Prostate gland (tissue), 2 donors: ENCODE measurements around the gene PCSK1. TPM values are rescaled to one million over a fixed set of nuclear protein-coding genes. Genes with fewer than 3 reads are reported as not detected.
A peak's percentile ranks its signal among the peaks of the same experiment; 100 is the strongest.

Experiments used
- DNase-seq: peaks from one replicate; pipeline ENCODE4 v3.0.0-alpha.2; 2019; ENCODE audit warnings: low spot score
- H3K27ac ChIP-seq, 2 donors: fragments of 200-600 bp; sonication (generic); 2 replicates each; pipeline ENCODE4 v1.5.1; 2017 to 2019
- H3K27me3 ChIP-seq: fragments of 200-600 bp; sonication (generic); replicated peaks from 2 replicates; pipeline ENCODE4 v1.5.1; 2019; ENCODE audit not compliant: insufficient read depth
- H3K36me3 ChIP-seq, 2 donors: fragments of 200-600 bp; sonication (generic); 1 replicate in 1 of 2; 2 replicates in 1 of 2; pipeline versions ENCODE4 v1.5.1 to v1.8.1; 2017 to 2019
- H3K4me1 ChIP-seq: fragments of 200-600 bp; sonication (generic); replicated peaks from 2 replicates; pipeline ENCODE4 v1.5.1; 2019
- H3K4me3 ChIP-seq, 2 donors: fragments of 200-600 bp; sonication (generic); 2 replicates each; pipeline ENCODE4 v1.5.1; 2017 to 2019
- H3K9me3 ChIP-seq: fragments of 200-600 bp; sonication (generic); 2 replicates; pipeline ENCODE4 v1.5.1; 2017
- CTCF ChIP-seq, 4 experiments: fragments of 200-600 bp in 2 of 4; fragments of 450-650 bp in 2 of 4; sonication (generic) in 2 of 4; IDR thresholded peaks; 1 replicate in 3 of 4; 2 replicates in 1 of 4; pipeline ENCODE4 v1.5.1; 2016 to 2019; ENCODE audit warnings: antibody characterized with exemption in 4 of 4, mild to moderate bottlenecking in 2 of 4, moderate library complexity in 2 of 4
- POLR2A ChIP-seq: fragments of 450-650 bp; IDR thresholded peaks from one replicate; pipeline ENCODE4 v1.6.1; 2016; ENCODE audit warnings: antibody characterized with exemption, mild to moderate bottlenecking
- POLR2AphosphoS5 ChIP-seq: sonication (generic); formaldehyde crosslinking; IDR thresholded peaks from one replicate; pipeline ENCODE4 v1.6.1; 2017; ENCODE audit warnings: antibody characterized with exemption
- WGBS: methylation state at CpG from one replicate; pipeline ENCODE4 v1.1.5; 2018; 5-methylcytosine and 5-hydroxymethylcytosine counted together
- intact Hi-C: fragments of 100-400 bp; cut with DNase I; formaldehyde crosslinking; loops from one replicate; pipeline ENCODE4 v1.14.2; 2022
- total RNA-seq, 2 donors: library from RNA; depleted of rRNA; stranded (reverse); fragments of >200 nt; gene quantifications; one replicate each; pipeline ENCODE4 v1.1.0, GENCODE V29; 2016

The PCSK1 gene
- total RNA-seq, 2 donors from 2014 or later = 0.14 to 0.34 TPM

GRCh38 chr5:96347502-96348292 lies 85.4 kb downstream of the PCSK1 start:
- H3K9me3 ChIP-seq = no peaks in the 10 kb centered on the region
- intact Hi-C loops = no loop called here
- no peak overlapping the region for H3K4me3 ChIP-seq
- H3K27me3 ChIP-seq = no peaks in the 10 kb centered on the region
- no peaks in the 10 kb centered on the region for H3K4me1 ChIP-seq
- TF ChIP-seq CTCF (IDR thresholded peaks at IDR 0.05) (no peak), POLR2A (no peak), POLR2AphosphoS5 (no peak)
- no peak for DNase-seq
- WGBS = 95% methylated on average over 4 of the region's 4 CpGs
- no peak overlapping the region for H3K27ac ChIP-seq
- no peaks in the 10 kb centered on the region for H3K36me3 ChIP-seq

DNA sequence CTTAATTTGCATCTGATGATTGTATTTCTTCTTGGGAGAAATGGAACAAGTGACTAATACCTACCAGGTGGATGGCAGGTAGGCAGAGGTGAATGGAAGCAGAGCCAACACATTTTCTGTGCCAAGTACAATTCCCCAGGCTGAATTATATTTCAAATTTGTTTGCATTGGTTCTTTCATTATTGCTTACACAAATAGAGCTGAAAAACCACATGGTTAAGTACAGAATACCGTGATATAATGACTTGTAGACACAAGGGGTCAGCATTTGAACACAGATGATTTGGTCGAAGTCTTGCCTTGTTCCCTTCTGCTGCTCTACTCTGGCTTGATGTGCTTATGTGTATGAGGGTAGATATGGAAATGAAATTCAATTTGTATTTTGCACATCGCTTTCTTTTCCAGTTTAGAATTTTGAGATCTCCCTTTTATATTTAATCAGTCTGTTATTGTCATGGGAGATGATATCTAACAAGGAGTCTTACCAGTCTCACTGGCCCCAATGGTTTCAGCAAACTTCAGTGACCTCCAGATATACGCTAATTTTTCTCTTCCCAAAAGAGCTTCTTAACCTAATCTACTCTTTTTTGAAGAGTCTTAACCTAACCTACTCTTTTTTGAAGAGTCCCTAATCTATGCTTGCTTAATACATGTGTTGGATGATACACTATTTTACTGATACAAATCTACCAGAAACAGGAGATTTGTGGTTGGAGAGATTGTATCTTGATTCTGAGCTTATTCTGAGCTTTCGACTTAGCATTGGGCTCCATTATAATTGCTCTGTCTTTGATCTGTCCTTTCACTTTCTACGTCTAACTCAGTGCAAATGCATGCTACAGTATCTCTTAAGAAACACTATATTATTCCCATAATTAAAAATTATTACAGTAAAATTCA lies 88.1 kb downstream of the PCSK1 start:
- TF ChIP-seq POLR2A (no peak), CTCF (IDR thresholded peaks at IDR 0.05) (peak in 3 of 4 experiments; percentile 50 to 80 (median 75)), POLR2AphosphoS5 (peak; percentile 87)
- H3K27me3 ChIP-seq = no peaks in the 10 kb centered on the region
- intact Hi-C loops = loop anchor here (2.0 kb wide), 1 partner anchor 256 kb away; no protein-coding TSS in a partner anchor
- no peaks in the 10 kb centered on the region for H3K9me3 ChIP-seq
- peak; percentile 61 for DNase-seq
- WGBS = 28% methylated on average over 6 of the region's 6 CpGs
- H3K4me1 ChIP-seq = no peaks in the 10 kb centered on the region
- no peak overlapping the region for H3K4me3 ChIP-seq
- H3K36me3 ChIP-seq = no peaks in the 10 kb centered on the region
- no peak overlapping the region for H3K27ac ChIP-seq

DNA sequence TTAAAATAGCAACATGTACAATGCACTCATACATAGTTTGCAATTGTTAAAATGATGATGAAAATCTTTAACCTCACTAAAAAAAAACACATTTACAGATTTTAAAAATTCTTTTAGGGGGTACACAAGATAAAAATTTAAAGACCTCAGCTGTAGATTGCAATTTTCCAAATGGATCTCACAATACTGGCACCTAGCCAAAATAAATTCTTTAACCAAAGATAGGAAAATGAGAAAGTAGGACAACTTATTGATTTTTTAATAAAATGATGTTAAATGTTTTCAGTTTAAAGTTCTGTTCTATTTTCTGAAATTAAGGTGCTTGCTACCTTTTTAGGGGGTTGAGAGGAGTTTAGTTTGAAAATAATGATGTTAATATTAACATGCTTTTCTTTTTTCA lies 90.0 kb downstream of the PCSK1 start:
- Histone ChIP-seq H3K27ac (no peak overlapping the region), H3K4me3 (no peak overlapping the region), H3K4me1 (peaks cover 14% of the 10 kb centered on the region), H3K36me3 (no peaks in the 10 kb centered on the region), H3K27me3 (no peaks in the 10 kb centered on the region), H3K9me3 (no peaks in the 10 kb centered on the region)
- TF ChIP-seq POLR2A (no peak), CTCF (IDR thresholded peaks at IDR 0.05) (no peak), POLR2AphosphoS5 (no peak)
- no peak for DNase-seq
- intact Hi-C loops = no loop called here

GRCh38 chr5:96342581-96342980 lies 90.5 kb downstream of the PCSK1 start:
- H3K27ac ChIP-seq = no peak overlapping the region
- H3K4me3 ChIP-seq = no peak overlapping the region
- H3K27me3 ChIP-seq = no peaks in the 10 kb centered on the region
- TF ChIP-seq POLR2AphosphoS5 = no peak
- intact Hi-C loops = no loop called here
- no peak for DNase-seq
- no peaks in the 10 kb centered on the region for H3K36me3 ChIP-seq
- H3K4me1 ChIP-seq = peaks cover 14% of the 10 kb centered on the region
- no peaks in the 10 kb centered on the region for H3K9me3 ChIP-seq
- WGBS = 91% methylated on average over 4 of the region's 4 CpGs

Other genes with a start within 250 kb of the PCSK1 start
- gene CAST, start 229.1 kb upstream of the PCSK1 start, total RNA-seq = 100 to 1,000 TPM; 251 to 256 TPM